Gastroesophageal sphincter (tissue), 4 donors: ENCODE data around the gene COL19A1. TPM values are rescaled to one million over a fixed set of nuclear protein-coding genes. Genes with fewer than 3 reads are reported as not detected.

Experiments
- ATAC-seq: fragments of 150-250 bp; one replicate; pipeline ENCODE4 v1.9.1; 2016; ENCODE audit warnings: mild to moderate bottlenecking, moderate library complexity
- H3K27ac ChIP-seq, 4 donors: fragments of 200-600 bp; sonication (generic) in 3 of 4; 1 replicate in 3 of 4; 2 replicates in 1 of 4; pipeline ENCODE4 v1.5.1; 2016 to 2019
- H3K27me3 ChIP-seq: fragments of 200-600 bp; sonication (generic); one replicate; pipeline ENCODE4 v1.5.1; 2019
- H3K36me3 ChIP-seq, 2 donors: fragments of 200-600 bp; sonication (generic); one replicate each; pipeline ENCODE4 v1.5.1; 2019; ENCODE audit warnings: control low read depth in 1 of 2
- H3K4me1 ChIP-seq, 3 donors: fragments of 200-600 bp; sonication (generic); 1 replicate in 2 of 3; 2 replicates in 1 of 3; pipeline ENCODE4 v1.5.1; 2016 to 2019; ENCODE audit warnings: control low read depth in 2 of 3
- H3K4me3 ChIP-seq, 2 donors: fragments of 200-600 bp; sonication (generic); one replicate each; pipeline ENCODE4 v1.5.1; 2019; ENCODE audit warnings: mild to moderate bottlenecking in 1 of 2, moderate library complexity in 1 of 2
- H3K9me3 ChIP-seq, 3 donors: fragments of 200-600 bp; sonication (generic); one replicate each; pipeline ENCODE4 v1.5.1; 2017 to 2019; ENCODE audit warnings: control low read depth in 2 of 3
- CTCF ChIP-seq, 4 experiments: fragments of 200-600 bp in 2 of 4; fragments of 450-650 bp in 2 of 4; sonication (generic) in 1 of 4; IDR thresholded peaks; one replicate each; pipeline ENCODE4 v1.5.1; 2017 to 2019; ENCODE audit warnings: antibody characterized with exemption in 4 of 4, mild to moderate bottlenecking in 2 of 4, moderate library complexity in 2 of 4
- EP300 ChIP-seq: sonication (generic); formaldehyde crosslinking; IDR thresholded peaks from one replicate; pipeline ENCODE4 v1.6.1; 2017; ENCODE audit warnings: antibody characterized with exemption, mild to moderate bottlenecking
- POLR2A ChIP-seq, 2 donors: fragments of 450-650 bp; IDR thresholded peaks; one replicate each; pipeline ENCODE4 v1.6.1; 2017; ENCODE audit warnings: antibody characterized with exemption in 2 of 2, mild to moderate bottlenecking in 2 of 2, moderate library complexity in 1 of 2
- POLR2AphosphoS5 ChIP-seq: sonication (generic); formaldehyde crosslinking; IDR thresholded peaks from one replicate; pipeline ENCODE4 v1.6.1; 2017; ENCODE audit warnings: antibody characterized with exemption
- WGBS, 2 donors: methylation state at CpG; one replicate each; pipeline ENCODE4 v1.1.5; 2018; ENCODE audit warnings: low coverage in 1 of 2; 5-methylcytosine and 5-hydroxymethylcytosine counted together
- total RNA-seq, 4 donors: library from RNA; depleted of rRNA; stranded (reverse); fragments of >200 nt; gene quantifications; one replicate each; pipeline ENCODE4 v1.1.0, GENCODE V29; 2016

COL19A1 gene
- total RNA-seq, 4 donors from 2014 or later = 3.7 to 15.6 (median 6.5) TPM

GRCh38 chr6:70164556-70164955 lies 298.2 kb downstream of the COL19A1 start:
- TF ChIP-seq POLR2AphosphoS5 (no peak), POLR2A (IDR thresholded peaks at IDR 0.05) (no peak), CTCF (IDR thresholded peaks at IDR 0.05) (no peak), EP300 (no peak)
- H3K9me3 ChIP-seq = no peaks in the 10 kb centered on the region
- no peaks in the 10 kb centered on the region for H3K36me3 ChIP-seq
- no peaks in the 10 kb centered on the region for H3K27me3 ChIP-seq
- 73 to 87% methylated on average over 2 of the region's 2 CpGs for WGBS, 2 donors
- H3K4me3 ChIP-seq = no peak overlapping the region
- no peak overlapping the region for H3K27ac ChIP-seq
- no peak for ATAC-seq
- H3K4me1 ChIP-seq = no peaks in the 10 kb centered on the region

- Histone ChIP-seq H3K27me3 (no peaks in the 10 kb centered on the region), H3K27ac (no peak overlapping the region), H3K4me1 (no peaks in the 10 kb centered on the region), H3K4me3 (no peak overlapping the region), H3K36me3 (no peaks in the 10 kb centered on the region), H3K9me3 (no peaks in the 10 kb centered on the region)
- TF ChIP-seq POLR2AphosphoS5 (no peak), CTCF (IDR thresholded peaks at IDR 0.05) (peak in 2 of 4 experiments; percentile 13 to 55)
- WGBS, 2 donors = 33 to 37% methylated on average over 19 to 23 of the region's 24 CpGs
- no peak for ATAC-seq
These were observed 300.0 kb downstream of the COL19A1 start for GRCh38 chr6:70166088-70166958.

- ATAC-seq = no peak
- Histone ChIP-seq H3K27ac (no peak overlapping the region), H3K27me3 (no peaks in the 10 kb centered on the region), H3K4me3 (no peak overlapping the region), H3K36me3 (no peaks in the 10 kb centered on the region), H3K4me1 (no peaks in the 10 kb centered on the region), H3K9me3 (no peaks in the 10 kb centered on the region)
- no peak for TF ChIP-seq POLR2AphosphoS5
- TF ChIP-seq POLR2A (IDR thresholded peaks at IDR 0.05) = no peak
- no peak for TF ChIP-seq EP300
- no peak for TF ChIP-seq CTCF (IDR thresholded peaks at IDR 0.05)
- WGBS, 2 donors = 75 to 80% methylated on average over 5 of the region's 5 CpGs
These were observed 302.5 kb downstream of the COL19A1 start for GRCh38 chr6:70168681-70169377.

GRCh38 chr6:70171236-70171635 lies 304.9 kb downstream of the COL19A1 start:
- Histone ChIP-seq H3K27me3 (no peaks in the 10 kb centered on the region), H3K4me1 (no peaks in the 10 kb centered on the region), H3K36me3 (no peaks in the 10 kb centered on the region), H3K9me3 (no peaks in the 10 kb centered on the region), H3K4me3 (no peak overlapping the region), H3K27ac (no peak overlapping the region)
- TF ChIP-seq CTCF (IDR thresholded peaks at IDR 0.05) (no peak), POLR2AphosphoS5 (no peak), EP300 (no peak), POLR2A (IDR thresholded peaks at IDR 0.05) (no peak)
- no peak for ATAC-seq

- no peak for ATAC-seq
- Histone ChIP-seq H3K27me3 (no peaks in the 10 kb centered on the region), H3K9me3 (no peaks in the 10 kb centered on the region), H3K36me3 (no peaks in the 10 kb centered on the region), H3K27ac (no peak overlapping the region), H3K4me3 (no peak overlapping the region), H3K4me1 (no peaks in the 10 kb centered on the region)
- 52 to 70% methylated on average over 2 of the region's 2 CpGs for WGBS, 2 donors
- TF ChIP-seq POLR2A (IDR thresholded peaks at IDR 0.05) (no peak), EP300 (no peak), POLR2AphosphoS5 (no peak), CTCF (IDR thresholded peaks at IDR 0.05) (no peak)
These were observed 305.9 kb downstream of the COL19A1 start for GRCh38 chr6:70172252-70172651.
